GM21360 (cell line): Measurements from ENCODE around the gene HCFC1R1.

Source experiments
- ATAC-seq: cut with Tn5 transposase; IDR thresholded peaks from one replicate; pipeline ENCODE4 v1.9.1; 2021; ENCODE audit warnings: mild to moderate bottlenecking, moderate library complexity; ENCODE audit not compliant: unreplicated experiment

HCFC1R1 gene

GRCh38 chr16:3003582-3004270, 20.0 kb downstream of the HCFC1R1 start:
- ATAC-seq: peak; percentile 91

GRCh38 chr16:3001316-3001715, 22.4 kb downstream of the HCFC1R1 start:
- ATAC-seq: no peak

- no peak for ATAC-seq
These were observed 23.2 kb downstream of the HCFC1R1 start for GRCh38 chr16:3000540-3000939.

- ATAC-seq: no peak
These were observed 23.8 kb downstream of the HCFC1R1 start for GRCh38 chr16:2999929-3000328.

- no peak for ATAC-seq
These were observed 27.4 kb downstream of the HCFC1R1 start for GRCh38 chr16:2996298-2996697.

- no peak for ATAC-seq
These were observed 31.2 kb downstream of the HCFC1R1 start for GRCh38 chr16:2992383-2993081.

- no peak for ATAC-seq
These were observed 32.0 kb downstream of the HCFC1R1 start for GRCh38 chr16:2991566-2992261.

- no peak for ATAC-seq
These were observed 32.9 kb downstream of the HCFC1R1 start for GRCh38 chr16:2990891-2991290.

- ATAC-seq: no peak
These were observed 35.1 kb downstream of the HCFC1R1 start for GRCh38 chr16:2988590-2989099.

GRCh38 chr16:2987833-2988232, 35.9 kb downstream of the HCFC1R1 start:
- no peak for ATAC-seq

GRCh38 chr16:2987286-2987685, 36.5 kb downstream of the HCFC1R1 start:
- no peak for ATAC-seq

GRCh38 chr16:2986623-2987188, 37.0 kb downstream of the HCFC1R1 start:
- no peak for ATAC-seq

- ATAC-seq: no peak
These were observed 37.8 kb downstream of the HCFC1R1 start for GRCh38 chr16:2985893-2986355.

- ATAC-seq: no peak
These were observed 38.3 kb downstream of the HCFC1R1 start for GRCh38 chr16:2985462-2985861.

- no peak for ATAC-seq
These were observed 40.0 kb downstream of the HCFC1R1 start for GRCh38 chr16:2983706-2984136.

- ATAC-seq: no peak
These were observed 41.3 kb downstream of the HCFC1R1 start for GRCh38 chr16:2982402-2982801.

GRCh38 chr16:2981899-2982250, 41.9 kb downstream of the HCFC1R1 start:
- ATAC-seq: no peak

- ATAC-seq: no peak
These were observed 42.4 kb downstream of the HCFC1R1 start for GRCh38 chr16:2981177-2981898.

GRCh38 chr16:2980227-2981176, 43.2 kb downstream of the HCFC1R1 start, which contains the start of gene PKMYT1:
Gene PKMYT1 (minus strand): TSS chr16:2980446. CDS start chr16:2979657, 789 bp downstream.
- peak; percentile 50 for ATAC-seq
